ENCODE measurements around the gene ELOA.

The ELOA gene

DNA sequence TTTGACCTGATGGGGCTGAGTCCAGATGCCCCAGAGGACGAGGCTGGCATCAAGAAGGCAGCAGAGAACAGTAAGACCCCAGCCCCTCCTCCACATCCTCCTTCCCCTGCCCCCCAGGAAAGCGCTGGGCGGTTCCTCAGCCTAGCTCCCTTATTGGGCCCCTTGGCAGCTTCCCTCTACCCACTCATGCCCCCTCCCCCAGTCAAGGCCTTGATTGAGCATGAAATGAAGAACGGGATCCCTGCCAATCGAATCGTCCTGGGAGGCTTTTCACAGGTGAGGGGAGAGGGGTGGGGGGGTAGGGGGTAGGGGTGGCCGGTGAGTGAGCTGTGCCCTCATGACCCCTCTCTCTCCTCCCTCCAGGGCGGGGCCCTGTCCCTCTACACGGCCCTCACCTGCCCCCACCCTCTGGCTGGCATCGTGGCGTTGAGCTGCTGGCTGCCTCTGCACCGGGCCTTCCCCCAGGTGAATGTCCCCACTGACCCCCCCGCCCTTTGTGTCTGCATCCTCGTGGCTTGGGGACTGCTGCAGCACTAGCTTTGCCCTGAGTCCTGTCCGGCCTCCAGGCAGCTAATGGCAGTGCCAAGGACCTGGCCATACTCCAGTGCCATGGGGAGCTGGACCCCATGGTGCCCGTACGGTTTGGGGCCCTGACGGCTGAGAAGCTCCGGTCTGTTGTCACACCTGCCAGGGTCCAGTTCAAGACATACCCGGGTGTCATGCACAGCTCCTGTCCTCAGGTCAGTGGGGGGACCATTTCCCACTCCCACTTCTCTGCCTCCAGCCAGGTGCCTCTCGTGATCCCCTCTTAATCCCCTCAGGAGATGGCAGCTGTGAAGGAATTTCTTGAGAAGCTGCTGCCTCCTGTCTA lies 50.8 kb downstream of the ELOA start:
- TF ChIP-seq SIN3A (IDR thresholded peaks at IDR 0.05; ENCODE audit: borderline replicate concordance, insufficient read depth, low read length) (no peak), FOXP2 (optimal IDR thresholded peaks at IDR 0.05; ENCODE audit: borderline replicate concordance, extremely low read depth, extremely low read length, insufficient read depth) (no peak), POLR2AphosphoS5 (IDR thresholded peaks at IDR 0.05; ENCODE audit: low read depth, low read length) (no peak), TAF1 (IDR thresholded peaks at IDR 0.05; ENCODE audit: borderline replicate concordance, insufficient read depth, low read length) (no peak)
- TF ChIP-seq, protein P1, sequence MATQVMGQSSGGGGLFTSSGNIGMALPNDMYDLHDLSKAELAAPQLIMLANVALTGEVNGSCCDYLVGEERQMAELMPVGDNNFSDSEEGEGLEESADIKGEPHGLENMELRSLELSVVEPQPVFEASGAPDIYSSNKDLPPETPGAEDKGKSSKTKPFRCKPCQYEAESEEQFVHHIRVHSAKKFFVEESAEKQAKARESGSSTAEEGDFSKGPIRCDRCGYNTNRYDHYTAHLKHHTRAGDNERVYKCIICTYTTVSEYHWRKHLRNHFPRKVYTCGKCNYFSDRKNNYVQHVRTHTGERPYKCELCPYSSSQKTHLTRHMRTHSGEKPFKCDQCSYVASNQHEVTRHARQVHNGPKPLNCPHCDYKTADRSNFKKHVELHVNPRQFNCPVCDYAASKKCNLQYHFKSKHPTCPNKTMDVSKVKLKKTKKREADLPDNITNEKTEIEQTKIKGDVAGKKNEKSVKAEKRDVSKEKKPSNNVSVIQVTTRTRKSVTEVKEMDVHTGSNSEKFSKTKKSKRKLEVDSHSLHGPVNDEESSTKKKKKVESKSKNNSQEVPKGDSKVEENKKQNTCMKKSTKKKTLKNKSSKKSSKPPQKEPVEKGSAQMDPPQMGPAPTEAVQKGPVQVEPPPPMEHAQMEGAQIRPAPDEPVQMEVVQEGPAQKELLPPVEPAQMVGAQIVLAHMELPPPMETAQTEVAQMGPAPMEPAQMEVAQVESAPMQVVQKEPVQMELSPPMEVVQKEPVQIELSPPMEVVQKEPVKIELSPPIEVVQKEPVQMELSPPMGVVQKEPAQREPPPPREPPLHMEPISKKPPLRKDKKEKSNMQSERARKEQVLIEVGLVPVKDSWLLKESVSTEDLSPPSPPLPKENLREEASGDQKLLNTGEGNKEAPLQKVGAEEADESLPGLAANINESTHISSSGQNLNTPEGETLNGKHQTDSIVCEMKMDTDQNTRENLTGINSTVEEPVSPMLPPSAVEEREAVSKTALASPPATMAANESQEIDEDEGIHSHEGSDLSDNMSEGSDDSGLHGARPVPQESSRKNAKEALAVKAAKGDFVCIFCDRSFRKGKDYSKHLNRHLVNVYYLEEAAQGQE (IDR thresholded peaks at IDR 0.05; ENCODE audit: insufficient read depth in 1 of 2, low read depth in 2 of 2, low read length in 2 of 2) = no peak

DNA sequence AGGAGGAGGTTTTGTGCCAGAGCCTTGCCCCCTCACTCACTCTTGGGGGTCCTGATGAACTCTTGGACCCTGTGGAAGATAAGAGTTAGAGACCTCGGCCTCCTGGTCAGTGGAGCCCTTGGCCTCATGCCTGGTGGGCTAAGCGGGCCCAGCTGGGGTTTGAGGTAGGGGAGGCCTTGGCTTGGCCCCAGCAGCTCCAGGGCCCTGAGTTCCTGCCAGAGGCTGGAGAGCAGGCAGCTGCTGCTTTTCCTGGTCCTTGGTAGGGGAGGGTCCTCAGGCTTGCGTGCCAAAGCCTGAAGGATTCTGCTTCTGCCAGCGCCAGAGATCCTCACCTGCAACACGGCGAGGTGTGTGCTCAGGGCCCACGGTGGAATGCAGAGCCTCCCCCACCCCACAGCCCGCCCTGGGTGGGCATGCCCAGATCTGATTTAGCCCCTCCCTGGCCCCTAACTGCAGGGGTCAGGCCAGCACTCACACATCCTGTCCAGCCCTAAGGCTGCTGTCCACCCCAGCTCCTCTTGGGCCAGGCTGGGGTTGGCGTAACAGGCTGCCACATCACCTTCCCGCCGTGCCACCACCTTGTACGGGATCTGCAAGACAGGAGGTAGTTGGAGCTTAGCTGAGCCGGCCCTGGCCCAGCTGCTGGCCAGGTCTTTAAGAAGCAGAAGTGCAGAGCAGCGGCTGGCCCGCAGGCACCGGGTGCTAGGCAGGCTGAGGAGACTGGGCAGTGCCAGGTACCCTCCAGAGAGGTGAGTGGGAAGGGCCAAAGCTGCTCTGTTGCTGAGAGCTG lies 52.6 kb downstream of the ELOA start:
- TF ChIP-seq POLR2AphosphoS5 (IDR thresholded peaks at IDR 0.05; ENCODE audit: low read depth, low read length) (no peak), TAF1 (IDR thresholded peaks at IDR 0.05; ENCODE audit: borderline replicate concordance, insufficient read depth, low read length) (no peak), SIN3A (IDR thresholded peaks at IDR 0.05; ENCODE audit: borderline replicate concordance, insufficient read depth, low read length) (no peak), FOXP2 (optimal IDR thresholded peaks at IDR 0.05; ENCODE audit: borderline replicate concordance, extremely low read depth, extremely low read length, insufficient read depth) (no peak)
- TF ChIP-seq, protein P1 (IDR thresholded peaks at IDR 0.05; ENCODE audit: insufficient read depth in 1 of 2, low read depth in 2 of 2, low read length in 2 of 2) = no peak

DNA sequence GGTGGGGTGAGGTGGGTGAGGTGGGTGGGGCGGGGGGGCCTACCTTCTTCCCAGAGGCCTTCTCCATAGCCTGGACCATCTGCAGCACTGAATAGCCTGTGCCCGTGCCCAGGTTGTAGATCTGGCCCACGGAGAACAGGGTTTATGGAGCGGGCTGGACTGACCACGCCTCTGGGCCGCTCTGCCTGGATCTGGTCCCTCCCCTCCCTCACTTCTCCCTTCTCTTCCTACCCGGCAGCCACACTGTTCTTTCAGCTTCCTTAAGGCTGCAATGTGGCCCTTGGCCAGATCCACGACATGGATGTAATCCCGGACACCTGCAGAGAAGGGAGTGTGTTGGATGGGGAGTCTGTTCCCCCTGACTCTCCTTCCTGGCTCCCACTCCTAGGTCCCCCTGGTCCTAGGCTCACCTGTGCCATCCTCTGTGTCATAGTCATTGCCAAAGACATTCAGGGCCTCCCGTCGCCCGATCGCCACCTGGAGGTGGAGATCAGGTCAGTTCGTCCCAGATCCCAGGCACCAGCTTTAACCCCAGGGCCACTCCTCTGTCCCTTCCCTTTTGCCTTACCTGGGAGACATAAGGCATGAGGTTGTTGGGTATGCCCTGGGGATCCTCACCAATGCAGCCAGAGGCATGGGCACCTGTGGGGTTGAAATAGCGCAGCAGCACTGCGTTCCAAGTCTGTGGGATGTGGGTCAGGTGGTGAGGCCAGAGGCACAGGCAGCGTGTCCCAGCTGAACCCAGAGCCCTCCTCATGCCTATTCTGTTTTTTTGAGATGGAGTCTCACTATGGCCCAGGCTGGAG lies 53.4 kb downstream of the ELOA start:
- TF ChIP-seq POLR2AphosphoS5 (IDR thresholded peaks at IDR 0.05; ENCODE audit: low read depth, low read length) = no peak
- TF ChIP-seq FOXP2 (optimal IDR thresholded peaks at IDR 0.05; ENCODE audit: borderline replicate concordance, extremely low read depth, extremely low read length, insufficient read depth) = no peak
- TF ChIP-seq SIN3A (IDR thresholded peaks at IDR 0.05; ENCODE audit: borderline replicate concordance, insufficient read depth, low read length) = no peak
- TF ChIP-seq, protein P1 (IDR thresholded peaks at IDR 0.05; ENCODE audit: insufficient read depth in 1 of 2, low read depth in 2 of 2, low read length in 2 of 2) = no peak
- TF ChIP-seq TAF1 (IDR thresholded peaks at IDR 0.05; ENCODE audit: borderline replicate concordance, insufficient read depth, low read length) = no peak

DNA sequence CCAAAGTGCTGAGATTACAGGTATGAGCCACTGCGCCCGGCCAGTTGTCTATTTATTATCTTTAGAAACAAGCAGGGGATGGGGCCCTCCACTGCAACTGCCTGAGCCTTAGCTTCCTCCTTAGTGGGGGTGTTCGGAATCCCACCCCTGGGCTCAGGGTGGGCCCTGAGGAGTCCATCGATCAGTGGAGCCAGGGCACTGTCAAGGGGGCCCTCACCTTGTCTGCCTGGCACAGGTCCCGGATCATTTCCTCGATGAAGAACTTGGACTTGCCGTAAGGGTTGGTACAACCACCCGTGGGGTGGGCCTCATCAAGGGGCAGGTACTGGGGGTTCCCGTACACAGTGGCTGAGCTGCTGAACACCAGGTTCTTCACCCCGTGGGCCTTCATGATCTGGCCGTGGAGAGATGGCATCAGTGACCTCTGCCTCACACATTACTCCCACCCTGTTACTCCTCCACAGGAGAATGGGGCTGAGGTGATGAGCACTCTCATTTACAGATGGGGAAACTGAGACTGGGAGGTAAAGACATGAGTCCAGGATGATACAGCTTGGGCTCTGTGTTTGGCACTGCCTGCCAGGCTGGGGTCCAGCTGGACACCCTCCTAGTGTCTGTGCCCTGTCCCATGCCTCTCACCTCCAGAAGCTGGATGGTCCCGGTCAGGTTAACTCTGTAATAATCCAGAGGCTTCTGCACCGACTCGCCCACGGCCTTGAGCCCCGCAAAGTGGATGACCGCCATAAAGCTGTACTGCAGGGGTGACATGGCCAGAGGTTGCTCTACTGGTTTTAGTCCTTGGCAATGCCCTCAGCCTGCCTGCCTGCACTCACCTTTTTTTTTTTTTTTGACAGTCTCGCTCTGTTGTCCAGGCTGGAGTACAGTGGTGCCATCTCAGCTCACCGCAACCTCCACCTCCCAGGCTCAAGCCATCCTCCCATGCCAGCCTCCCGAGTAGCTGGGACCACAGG lies 54.5 kb downstream of the ELOA start:
- TF ChIP-seq, protein P1 (IDR thresholded peaks at IDR 0.05; ENCODE audit: insufficient read depth in 1 of 2, low read depth in 2 of 2, low read length in 2 of 2) = no peak
- no peak for TF ChIP-seq SIN3A (IDR thresholded peaks at IDR 0.05; ENCODE audit: borderline replicate concordance, insufficient read depth, low read length)
- no peak for TF ChIP-seq POLR2AphosphoS5 (IDR thresholded peaks at IDR 0.05; ENCODE audit: low read depth, low read length)
- TF ChIP-seq FOXP2 (optimal IDR thresholded peaks at IDR 0.05; ENCODE audit: borderline replicate concordance, extremely low read depth, extremely low read length, insufficient read depth) = no peak
- no peak for TF ChIP-seq TAF1 (IDR thresholded peaks at IDR 0.05; ENCODE audit: borderline replicate concordance, insufficient read depth, low read length)

Data from PFSK-1 (cell line).